Astrocyte of the spinal cord (primary cell): ENCODE data around the gene TMPRSS9.
A peak's percentile ranks its signal among the peaks of the same experiment; 100 is the strongest.

ENCODE experiments used
- DNase-seq: peaks from one replicate; pipeline ENCODE4 v3.0.0; 2011; ENCODE audit warnings: low read depth, low spot score
- H3K4me3 ChIP-seq: 2 replicates; pipeline ENCODE4 v1.5.1; 2011; ENCODE audit warnings: low read depth, mild to moderate bottlenecking, low read length, moderate library complexity
- CTCF ChIP-seq: IDR thresholded peaks from 2 replicates; pipeline ENCODE4 v1.5.1; 2012; ENCODE audit warnings: low read depth, mild to moderate bottlenecking, low read length, inconsistent platforms
- in situ Hi-C: cut with HindIII; loops from 2 replicates; pipeline ENCODE4 v1.10.0; 2017; ENCODE audit warnings: low sequenced_read_pairs

Gene TMPRSS9

GRCh38 chr19:2336528-2337328, 23.3 kb upstream of the TMPRSS9 start:
- TF ChIP-seq CTCF = no peak
- H3K4me3 ChIP-seq = no peak overlapping the region
- in situ Hi-C loops = no loop called here
- DNase-seq = no peak

GRCh38 chr19:2337329-2337707, 22.7 kb upstream of the TMPRSS9 start:
- DNase-seq = peak; percentile 63
- in situ Hi-C loops = no loop called here
- H3K4me3 ChIP-seq = no peak overlapping the region
- TF ChIP-seq CTCF = peak; percentile 46

GRCh38 chr19:2338055-2338615, 21.9 kb upstream of the TMPRSS9 start:
- no peak overlapping the region for H3K4me3 ChIP-seq
- DNase-seq = no peak
- TF ChIP-seq CTCF = no peak
- in situ Hi-C loops = no loop called here

GRCh38 chr19:2338751-2339643, 21.1 kb upstream of the TMPRSS9 start:
- in situ Hi-C loops = no loop called here
- H3K4me3 ChIP-seq = no peak overlapping the region
- TF ChIP-seq CTCF = no peak
- no peak for DNase-seq

DNA sequence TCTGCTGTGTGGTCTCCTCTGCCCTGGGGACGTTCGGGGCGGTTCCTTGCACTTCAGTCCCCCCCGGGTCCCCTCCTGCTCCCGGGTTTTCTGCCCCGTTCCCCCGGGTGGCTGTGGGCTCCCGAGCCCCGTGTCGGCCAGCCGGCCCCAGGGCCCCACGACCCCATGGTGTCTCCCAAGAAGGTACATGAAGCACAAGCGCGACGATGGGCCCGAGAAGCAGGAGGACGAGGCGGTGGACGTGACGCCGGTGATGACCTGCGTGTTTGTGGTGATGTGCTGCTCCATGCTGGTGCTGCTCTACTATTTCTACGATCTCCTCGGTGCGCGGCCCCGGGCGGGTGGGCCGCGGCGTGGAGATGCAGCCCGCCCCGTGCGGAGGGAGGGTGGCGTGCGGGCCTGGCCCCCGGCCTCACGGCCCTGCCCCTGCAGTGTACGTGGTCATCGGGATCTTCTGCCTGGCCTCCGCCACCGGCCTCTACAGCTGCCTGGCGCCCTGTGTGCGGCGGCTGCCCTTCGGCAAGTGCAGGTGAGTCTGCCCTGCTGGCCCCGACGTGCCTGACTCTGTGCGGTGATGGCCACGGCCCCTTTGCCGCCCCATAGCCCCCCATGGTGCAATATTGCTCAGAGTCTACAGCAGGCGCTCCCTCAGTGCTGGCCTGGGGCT, 20.3 kb upstream of the TMPRSS9 start:
- H3K4me3 ChIP-seq = no peak overlapping the region
- DNase-seq = no peak
- TF ChIP-seq CTCF = no peak
- in situ Hi-C loops = no loop called here

DNA sequence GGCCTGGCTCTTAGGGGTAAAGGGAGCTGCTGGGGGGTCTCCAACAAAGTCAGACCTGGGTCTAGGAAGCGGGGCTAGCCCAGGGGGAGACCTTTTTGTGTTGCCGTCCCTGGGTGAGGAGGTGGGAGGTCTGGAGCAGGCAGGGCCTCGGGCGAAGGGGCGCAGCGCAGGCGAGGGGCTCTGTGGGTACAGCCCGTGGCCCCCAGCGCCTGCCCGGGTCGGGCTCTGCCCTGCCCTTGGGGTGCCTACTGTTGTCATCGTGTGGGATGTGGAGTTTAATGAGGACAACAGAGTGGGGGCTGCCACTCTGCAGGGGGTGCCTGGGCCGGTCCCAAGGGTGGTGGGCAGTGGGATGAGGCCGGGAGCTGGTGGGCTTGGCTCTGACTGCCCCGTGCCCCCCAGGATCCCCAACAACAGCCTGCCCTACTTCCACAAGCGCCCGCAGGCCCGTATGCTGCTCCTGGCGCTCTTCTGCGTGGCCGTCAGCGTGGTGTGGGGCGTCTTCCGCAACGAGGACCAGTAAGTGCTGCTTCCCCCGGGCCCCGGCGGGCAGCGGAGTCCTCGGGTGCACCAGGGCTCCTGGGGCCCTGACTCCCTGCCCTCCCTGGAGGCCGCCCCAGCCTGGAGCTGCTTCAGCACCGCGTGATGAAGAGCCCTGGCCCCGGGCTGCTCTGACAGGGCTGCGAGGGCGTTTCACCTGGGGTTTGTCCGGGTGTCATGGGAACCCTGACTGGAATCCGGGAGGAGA, 19.4 kb upstream of the TMPRSS9 start:
- H3K4me3 ChIP-seq = no peak overlapping the region
- no peak for DNase-seq
- TF ChIP-seq CTCF = no peak
- in situ Hi-C loops = no loop called here
